Measurements from ENCODE around the gene PDGFC.

The PDGFC gene

GRCh38 chr4:156969911-156970310 is 1.7 kb downstream of the PDGFC start:
- no peak overlapping the region for H3K27ac ChIP-seq
- peak overlapping the region; percentile 81 for H3K9ac ChIP-seq (ENCODE audit: insufficient read length)
- TF ChIP-seq FOXP2 (optimal IDR thresholded peaks at IDR 0.05; ENCODE audit: control extremely low read depth, extremely low read length, insufficient read depth) (no peak), EZH2 (IDR thresholded peaks at IDR 0.05) (no peak), POLR2AphosphoS5 (IDR thresholded peaks at IDR 0.05; ENCODE audit: borderline replicate concordance, low read depth, low read length) (no peak)
- H3K4me3 ChIP-seq: peak overlapping the region; percentile 96
- H3K9me3 ChIP-seq (ENCODE audit: low read depth, low read length): no peaks in the 10 kb centered on the region
- no peak for DNase-seq (ENCODE audit: low read depth, low spot score)
- H3K36me3 ChIP-seq (ENCODE audit: insufficient read depth, low read length): no peaks in the 10 kb centered on the region

DNA sequence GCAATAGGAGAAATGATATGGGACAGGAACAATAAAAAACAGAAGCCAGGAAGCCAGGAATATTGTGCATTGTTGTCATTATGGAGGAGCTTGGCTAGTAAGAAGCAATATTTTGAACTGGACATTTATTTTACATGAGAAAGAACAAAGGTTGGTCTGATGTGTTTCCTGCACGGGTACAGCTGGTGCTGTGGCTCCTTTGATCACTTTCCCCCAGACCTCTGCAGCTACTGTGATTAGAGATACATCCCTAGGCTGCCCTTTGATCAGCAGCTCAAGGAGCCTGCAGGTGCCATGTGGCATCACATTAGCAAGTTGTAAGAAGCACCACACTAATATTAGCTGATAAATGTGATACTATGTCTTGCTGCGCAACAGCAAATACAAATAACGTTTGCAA is 2.5 kb downstream of the PDGFC start:
- no peak for DNase-seq (ENCODE audit: low read depth, low spot score)
- no peaks in the 10 kb centered on the region for H3K9me3 ChIP-seq (ENCODE audit: low read depth, low read length)
- peak overlapping the region; percentile 96 for H3K4me3 ChIP-seq
- no peak overlapping the region for H3K9ac ChIP-seq (ENCODE audit: insufficient read length)
- H3K36me3 ChIP-seq (ENCODE audit: insufficient read depth, low read length): no peaks in the 10 kb centered on the region
- TF ChIP-seq FOXP2 (optimal IDR thresholded peaks at IDR 0.05; ENCODE audit: control extremely low read depth, extremely low read length, insufficient read depth): no peak
- no peak for TF ChIP-seq EZH2 (IDR thresholded peaks at IDR 0.05)
- TF ChIP-seq POLR2AphosphoS5 (IDR thresholded peaks at IDR 0.05; ENCODE audit: borderline replicate concordance, low read depth, low read length): no peak
- H3K27ac ChIP-seq: no peak overlapping the region

GRCh38 chr4:156968479-156968984 is 3.1 kb downstream of the PDGFC start:
- no peak for TF ChIP-seq EZH2 (IDR thresholded peaks at IDR 0.05)
- no peak for TF ChIP-seq POLR2AphosphoS5 (IDR thresholded peaks at IDR 0.05; ENCODE audit: borderline replicate concordance, low read depth, low read length)
- no peak for TF ChIP-seq FOXP2 (optimal IDR thresholded peaks at IDR 0.05; ENCODE audit: control extremely low read depth, extremely low read length, insufficient read depth)
- H3K9me3 ChIP-seq (ENCODE audit: low read depth, low read length): no peaks in the 10 kb centered on the region
- H3K27ac ChIP-seq: no peak overlapping the region
- no peaks in the 10 kb centered on the region for H3K36me3 ChIP-seq (ENCODE audit: insufficient read depth, low read length)
- H3K4me3 ChIP-seq: peak overlapping the region; percentile 96
- H3K9ac ChIP-seq (ENCODE audit: insufficient read length): no peak overlapping the region
- peak; percentile 85 for DNase-seq (ENCODE audit: low read depth, low spot score)

GRCh38 chr4:156966836-156967235 is 4.8 kb downstream of the PDGFC start:
- no peak for TF ChIP-seq FOXP2 (optimal IDR thresholded peaks at IDR 0.05; ENCODE audit: control extremely low read depth, extremely low read length, insufficient read depth)
- TF ChIP-seq POLR2AphosphoS5 (IDR thresholded peaks at IDR 0.05; ENCODE audit: borderline replicate concordance, low read depth, low read length): no peak
- no peak for TF ChIP-seq EZH2 (IDR thresholded peaks at IDR 0.05)
- H3K9ac ChIP-seq (ENCODE audit: insufficient read length): no peak overlapping the region
- no peak overlapping the region for H3K4me3 ChIP-seq
- no peak overlapping the region for H3K27ac ChIP-seq
- H3K36me3 ChIP-seq (ENCODE audit: insufficient read depth, low read length): no peaks in the 10 kb centered on the region
- DNase-seq (ENCODE audit: low read depth, low spot score): no peak
- H3K9me3 ChIP-seq (ENCODE audit: low read depth, low read length): no peaks in the 10 kb centered on the region

- Histone ChIP-seq H3K36me3 (ENCODE audit: insufficient read depth, low read length) (no peaks in the 10 kb centered on the region; the same call in 1 of the 2 replicates), H3K27ac (no peak overlapping the region), H3K9me3 (ENCODE audit: low read depth, low read length) (no peaks in the 10 kb centered on the region), H3K9ac (ENCODE audit: insufficient read length) (no peak overlapping the region), H3K4me3 (no peak overlapping the region)
- no peak for DNase-seq (ENCODE audit: low read depth, low spot score)
- TF ChIP-seq POLR2AphosphoS5 (IDR thresholded peaks at IDR 0.05; ENCODE audit: borderline replicate concordance, low read depth, low read length) (no peak), EZH2 (IDR thresholded peaks at IDR 0.05) (no peak), FOXP2 (optimal IDR thresholded peaks at IDR 0.05; ENCODE audit: control extremely low read depth, extremely low read length, insufficient read depth) (no peak)
These were observed 8.2 kb downstream of the PDGFC start for GRCh38 chr4:156963419-156963818.

GRCh38 chr4:156962528-156962974 is 9.0 kb downstream of the PDGFC start:
- Histone ChIP-seq H3K9ac (ENCODE audit: insufficient read length) (no peak overlapping the region), H3K36me3 (ENCODE audit: insufficient read depth, low read length) (no peaks in the 10 kb centered on the region; the same call in 1 of the 2 replicates), H3K4me3 (no peak overlapping the region), H3K9me3 (ENCODE audit: low read depth, low read length) (no peaks in the 10 kb centered on the region), H3K27ac (no peak overlapping the region)
- DNase-seq (ENCODE audit: low read depth, low spot score): no peak
- TF ChIP-seq FOXP2 (optimal IDR thresholded peaks at IDR 0.05; ENCODE audit: control extremely low read depth, extremely low read length, insufficient read depth) (no peak), EZH2 (IDR thresholded peaks at IDR 0.05) (no peak), POLR2AphosphoS5 (IDR thresholded peaks at IDR 0.05; ENCODE audit: borderline replicate concordance, low read depth, low read length) (no peak)

GRCh38 chr4:156962058-156962358 is 9.6 kb downstream of the PDGFC start:
- no peaks in the 10 kb centered on the region for H3K9me3 ChIP-seq (ENCODE audit: low read depth, low read length)
- no peaks in the 10 kb centered on the region; the same call in 1 of the 2 replicates for H3K36me3 ChIP-seq (ENCODE audit: insufficient read depth, low read length)
- no peak for DNase-seq (ENCODE audit: low read depth, low spot score)
- H3K27ac ChIP-seq: no peak overlapping the region
- H3K9ac ChIP-seq (ENCODE audit: insufficient read length): no peak overlapping the region
- no peak for TF ChIP-seq FOXP2 (optimal IDR thresholded peaks at IDR 0.05; ENCODE audit: control extremely low read depth, extremely low read length, insufficient read depth)
- no peak overlapping the region for H3K4me3 ChIP-seq

DNA sequence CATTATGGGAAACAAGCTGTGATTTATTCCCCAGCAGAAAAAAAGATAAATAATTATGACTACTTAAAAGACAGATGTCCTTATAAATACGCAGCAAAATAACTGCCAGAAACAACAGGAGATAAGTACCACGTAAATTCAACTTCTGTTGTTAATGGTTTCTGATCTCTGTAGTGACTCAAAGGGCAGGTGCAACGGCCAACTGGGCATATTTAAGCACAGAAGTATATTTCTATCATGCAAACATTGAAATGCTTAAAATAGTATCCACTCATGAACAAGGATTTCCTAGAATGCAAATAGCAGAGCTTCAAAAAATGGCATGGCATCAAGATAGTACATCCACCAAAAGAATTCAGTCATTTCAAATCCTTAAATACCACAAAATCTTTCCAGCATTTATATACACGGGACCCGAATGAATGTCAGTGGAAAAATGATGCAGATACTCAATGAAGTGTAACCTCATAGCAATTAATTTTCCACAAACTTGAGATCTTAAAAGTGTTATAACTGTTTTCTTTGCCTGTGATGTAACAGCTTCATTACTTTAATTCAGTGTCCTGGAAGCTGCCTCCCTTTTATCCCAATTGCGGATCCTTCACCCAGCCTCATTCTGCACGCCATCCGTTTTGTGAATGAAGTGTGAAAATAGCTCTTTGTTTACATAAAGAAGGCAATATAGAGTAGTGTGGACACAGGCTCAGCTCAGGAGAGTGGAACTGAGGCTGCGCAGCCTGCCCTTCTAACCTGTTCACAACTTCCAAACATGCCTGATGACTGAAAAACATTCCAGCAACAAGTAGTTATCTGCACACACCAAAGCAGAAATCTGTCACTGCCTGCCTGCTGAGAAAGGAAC is 10.2 kb downstream of the PDGFC start:
- Histone ChIP-seq H3K27ac (no peak overlapping the region), H3K36me3 (ENCODE audit: insufficient read depth, low read length) (no peaks in the 10 kb centered on the region; the same call in 1 of the 2 replicates), H3K9me3 (ENCODE audit: low read depth, low read length) (no peaks in the 10 kb centered on the region), H3K4me3 (no peak overlapping the region), H3K9ac (ENCODE audit: insufficient read length) (no peak overlapping the region)
- no peak for DNase-seq (ENCODE audit: low read depth, low spot score)
- TF ChIP-seq POLR2AphosphoS5 (IDR thresholded peaks at IDR 0.05; ENCODE audit: borderline replicate concordance, low read depth, low read length) (no peak), EZH2 (IDR thresholded peaks at IDR 0.05) (no peak), FOXP2 (optimal IDR thresholded peaks at IDR 0.05; ENCODE audit: control extremely low read depth, extremely low read length, insufficient read depth) (no peak)
